PC-3 (cell line): Measurements from ENCODE around the gene RIOX2.

Source experiments
- EZH2 ChIP-seq: fragments of 300-600 bp; sonication (generic); IDR thresholded peaks from one replicate; pipeline ENCODE4 v1.6.1; 2017; ENCODE audit warnings: antibody characterized with exemption, mild to moderate bottlenecking, low read length; ENCODE audit not compliant: unreplicated experiment
- EZH2phosphoT487 ChIP-seq: fragments of 300-600 bp; sonication (generic); IDR thresholded peaks from 2 replicates; pipeline ENCODE4 v1.6.1; 2018; ENCODE audit warnings: mild to moderate bottlenecking, antibody characterized with exemption, low read length, borderline replicate concordance
- TF ChIP-seq, protein P1 (sequence below): fragments of 300-600 bp; sonication (generic); conservative IDR thresholded peaks from 2 replicates; pipeline ENCODE4 v1.5.1; 2017; ENCODE audit warnings: antibody characterized with exemption, low read depth, mild to moderate bottlenecking, low read length

GRCh38 chr3:97958796-97959195 is 13.4 kb downstream of the RIOX2 start:
- TF ChIP-seq, protein P1, sequence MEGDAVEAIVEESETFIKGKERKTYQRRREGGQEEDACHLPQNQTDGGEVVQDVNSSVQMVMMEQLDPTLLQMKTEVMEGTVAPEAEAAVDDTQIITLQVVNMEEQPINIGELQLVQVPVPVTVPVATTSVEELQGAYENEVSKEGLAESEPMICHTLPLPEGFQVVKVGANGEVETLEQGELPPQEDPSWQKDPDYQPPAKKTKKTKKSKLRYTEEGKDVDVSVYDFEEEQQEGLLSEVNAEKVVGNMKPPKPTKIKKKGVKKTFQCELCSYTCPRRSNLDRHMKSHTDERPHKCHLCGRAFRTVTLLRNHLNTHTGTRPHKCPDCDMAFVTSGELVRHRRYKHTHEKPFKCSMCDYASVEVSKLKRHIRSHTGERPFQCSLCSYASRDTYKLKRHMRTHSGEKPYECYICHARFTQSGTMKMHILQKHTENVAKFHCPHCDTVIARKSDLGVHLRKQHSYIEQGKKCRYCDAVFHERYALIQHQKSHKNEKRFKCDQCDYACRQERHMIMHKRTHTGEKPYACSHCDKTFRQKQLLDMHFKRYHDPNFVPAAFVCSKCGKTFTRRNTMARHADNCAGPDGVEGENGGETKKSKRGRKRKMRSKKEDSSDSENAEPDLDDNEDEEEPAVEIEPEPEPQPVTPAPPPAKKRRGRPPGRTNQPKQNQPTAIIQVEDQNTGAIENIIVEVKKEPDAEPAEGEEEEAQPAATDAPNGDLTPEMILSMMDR, result no peak
- TF ChIP-seq EZH2 (no peak), EZH2phosphoT487 (no peak)
